Measurements from ENCODE around the gene S1PR1.
"Not testable (repeated sequence)": the region's sequence is repeated elsewhere in the genome, so short reads cannot be mapped to it uniquely, and the experiment has no call there.

S1PR1 gene

GRCh38 chr1:101220906-101221305, 15.9 kb upstream of the S1PR1 start:
- DNase-seq = peak; percentile 43

GRCh38 chr1:101221945-101222429, 14.8 kb upstream of the S1PR1 start:
- DNase-seq = peak; percentile 37

- DNase-seq = no peak
Measured at GRCh38 chr1:101227837-101228236, 9.0 kb upstream of the S1PR1 start.

- no peak for DNase-seq
Measured at GRCh38 chr1:101228424-101229134, 8.2 kb upstream of the S1PR1 start.

GRCh38 chr1:101232182-101232581, 4.6 kb upstream of the S1PR1 start:
- DNase-seq = not testable (repeated sequence)

GRCh38 chr1:101233495-101233894, 3.3 kb upstream of the S1PR1 start:
- no peak for DNase-seq

GRCh38 chr1:101235216-101235695, 1.6 kb upstream of the S1PR1 start:
- no peak for DNase-seq

GRCh38 chr1:101235696-101236515, 913 bp upstream of the S1PR1 start:
- no peak for DNase-seq

- peak; percentile 67 for DNase-seq
Measured at GRCh38 chr1:101237229-101237837, 514 bp downstream of the S1PR1 start.

GRCh38 chr1:101238031-101238628, 1.3 kb downstream of the S1PR1 start:
- no peak for DNase-seq

GRCh38 chr1:101238681-101239094, 1.9 kb downstream of the S1PR1 start:
- DNase-seq = peak; percentile 90

GRCh38 chr1:101239095-101240040, 2.5 kb downstream of the S1PR1 start:
- DNase-seq = no peak

- DNase-seq = no peak
Measured at GRCh38 chr1:101240041-101240430, 3.2 kb downstream of the S1PR1 start.

GRCh38 chr1:101241485-101242225, 4.8 kb downstream of the S1PR1 start:
- DNase-seq = no peak

GRCh38 chr1:101242324-101243050, 5.7 kb downstream of the S1PR1 start:
- DNase-seq = no peak

- no peak for DNase-seq
Measured at GRCh38 chr1:101243751-101244150, 6.9 kb downstream of the S1PR1 start.

GRCh38 chr1:101244842-101245241, 8.0 kb downstream of the S1PR1 start:
- DNase-seq = no peak

- DNase-seq = no peak
Measured at GRCh38 chr1:101245246-101245927, 8.6 kb downstream of the S1PR1 start.

- DNase-seq = no peak
Measured at GRCh38 chr1:101247404-101248287, 10.8 kb downstream of the S1PR1 start.

All from suppressor macrophage treated with lipopolysaccharide for 4 hours (primary cell).